Neural progenitor cell (in vitro differentiated cells): ENCODE data around the gene C11orf71. TPM values are rescaled to one million over a fixed set of nuclear protein-coding genes. Genes with fewer than 3 reads are reported as not detected.

ENCODE experiments used
- DNase-seq: peaks from one replicate; pipeline ENCODE4 v3.0.0-alpha.2; 2016; ENCODE audit warnings: low spot score
- H2AFZ ChIP-seq: fragments of 200-600 bp; sonication (generic); replicated peaks from 2 replicates; pipeline ENCODE4 v1.6.1; 2016; ENCODE audit warnings: antibody characterized with exemption
- H3F3A ChIP-seq: fragments of 200-600 bp; sonication (generic); 2 replicates; pipeline ENCODE4 v1.6.1; 2016; ENCODE audit warnings: antibody characterized with exemption, low read depth
- H3K27ac ChIP-seq: fragments of 200-600 bp; sonication (generic); 2 replicates; pipeline ENCODE4 v1.5.1; 2016; ENCODE audit warnings: mild to moderate bottlenecking
- H3K27me3 ChIP-seq: fragments of 200-600 bp; sonication (generic); 2 replicates; pipeline ENCODE4 v1.6.1; 2016; ENCODE audit warnings: mild to moderate bottlenecking, moderate library complexity
- H3K36me3 ChIP-seq: fragments of 200-600 bp; sonication (generic); 2 replicates; pipeline ENCODE4 v1.5.1; 2016
- H3K4me1 ChIP-seq: fragments of 200-600 bp; sonication (generic); 2 replicates; pipeline ENCODE4 v1.6.1; 2016; ENCODE audit warnings: mixed run types
- H3K4me2 ChIP-seq: fragments of 200-600 bp; sonication (generic); 2 replicates; pipeline ENCODE4 v1.6.1; 2016
- H3K4me3 ChIP-seq: fragments of 200-600 bp; sonication (generic); 2 replicates; pipeline ENCODE4 v1.5.1; 2016
- H3K79me2 ChIP-seq: fragments of 200-600 bp; sonication (generic); 2 replicates; pipeline ENCODE4 v1.6.1; 2016; ENCODE audit warnings: low read depth
- H3K9ac ChIP-seq: fragments of 200-600 bp; sonication (generic); 2 replicates; pipeline ENCODE4 v1.6.1; 2016
- H3K9me3 ChIP-seq: fragments of 200-600 bp; sonication (generic); 2 replicates; pipeline ENCODE4 v1.5.1; 2016; ENCODE audit warnings: low read depth
- H4K20me1 ChIP-seq: fragments of 200-600 bp; sonication (generic); 2 replicates; pipeline ENCODE4 v1.6.1; 2016; ENCODE audit warnings: low read depth
- H3K27ac Mint-ChIP-seq: 3 replicates; pipeline ENCODE4 v1.8.0; 2021; ENCODE audit warnings: mixed read lengths
- H3K27me3 Mint-ChIP-seq: 2 replicates; pipeline ENCODE4 v1.8.0; 2022; ENCODE audit warnings: low read depth, mild to moderate bottlenecking, inconsistent platforms, moderate library complexity, mixed read lengths; ENCODE audit not compliant: insufficient read depth
- H3K36me3 Mint-ChIP-seq: 3 replicates; pipeline ENCODE4 v1.8.0; 2021; ENCODE audit warnings: mixed read lengths
- H3K4me1 Mint-ChIP-seq: 3 replicates; pipeline ENCODE4 v1.8.0; 2021; ENCODE audit warnings: mixed read lengths
- H3K4me3 Mint-ChIP-seq: 3 replicates; pipeline ENCODE4 v1.8.0; 2021; ENCODE audit warnings: mild to moderate bottlenecking, moderate library complexity, mixed read lengths
- H3K9me3 Mint-ChIP-seq: 3 replicates; pipeline ENCODE4 v1.8.0; 2020; ENCODE audit warnings: mixed read lengths
- CTCF ChIP-seq: fragments of 200-600 bp; sonication (generic); IDR thresholded peaks from 2 replicates; pipeline ENCODE4 v1.5.1; 2017; ENCODE audit warnings: antibody characterized with exemption, mild to moderate bottlenecking
- EZH2 ChIP-seq: fragments of 200-600 bp; sonication (generic); IDR thresholded peaks from 2 replicates; pipeline ENCODE4 v1.6.1; 2017; ENCODE audit warnings: antibody characterized with exemption, mild to moderate bottlenecking, moderate library complexity
- EZH2phosphoT487 ChIP-seq: fragments of 200-600 bp; sonication (generic); IDR thresholded peaks from 2 replicates; pipeline ENCODE4 v1.6.1; 2017; ENCODE audit warnings: antibody characterized with exemption
- total RNA-seq: library from RNA; depleted of rRNA; stranded (reverse); fragments of >200 nt; gene quantifications from 2 replicates; pipeline ENCODE4 v1.2.3, GENCODE V29; 2015; ENCODE audit warnings: low replicate concordance

The C11orf71 gene
- total RNA-seq, 1 donor from 2014 or later, result 6.8 TPM

GRCh38 chr11:114412946-114413345 lies 12.6 kb upstream of the C11orf71 start:
- H3K4me1 Mint-ChIP-seq, result peaks cover 4% of the 10 kb centered on the region
- no peaks in the 10 kb centered on the region for H3K9me3 ChIP-seq
- H3K27me3 ChIP-seq, result no peaks in the 10 kb centered on the region
- no peak overlapping the region for H3K4me2 ChIP-seq
- H2AFZ ChIP-seq, result no peak overlapping the region
- H3K36me3 ChIP-seq, result peaks cover 14% of the 10 kb centered on the region
- H3K27ac ChIP-seq, result no peak overlapping the region
- H3K36me3 Mint-ChIP-seq, result peaks cover 8% of the 10 kb centered on the region
- TF ChIP-seq EZH2 (no peak), EZH2phosphoT487 (no peak), CTCF (no peak)
- H3K27me3 Mint-ChIP-seq, result no peaks in the 10 kb centered on the region
- H3F3A ChIP-seq, result no peaks in the 10 kb centered on the region
- no peak for DNase-seq
- no peaks in the 10 kb centered on the region for H3K79me2 ChIP-seq
- H3K27ac Mint-ChIP-seq, result no peak overlapping the region
- no peaks in the 10 kb centered on the region for H3K9me3 Mint-ChIP-seq
- no peak overlapping the region for H3K4me3 ChIP-seq
- peaks cover 5% of the 10 kb centered on the region for H3K4me1 ChIP-seq
- H3K4me3 Mint-ChIP-seq, result no peak overlapping the region
- no peak overlapping the region for H3K9ac ChIP-seq
- H4K20me1 ChIP-seq, result no peaks in the 10 kb centered on the region

GRCh38 chr11:114401311-114401710 lies 1.0 kb upstream of the C11orf71 start:
- DNase-seq, result no peak
- H3K27me3 Mint-ChIP-seq, result no peaks in the 10 kb centered on the region
- H3K27me3 ChIP-seq, result no peaks in the 10 kb centered on the region
- peak overlapping the region; percentile 97 for H3K4me2 ChIP-seq
- peaks cover 8% of the 10 kb centered on the region for H4K20me1 ChIP-seq
- H3F3A ChIP-seq, result peaks cover 17% of the 10 kb centered on the region
- peaks cover 14% of the 10 kb centered on the region for H3K4me1 ChIP-seq
- peak overlapping the region; percentile 62 for H3K9ac ChIP-seq
- no peaks in the 10 kb centered on the region for H3K9me3 Mint-ChIP-seq
- no peak overlapping the region for H2AFZ ChIP-seq
- peak overlapping the region; percentile 93 for H3K27ac Mint-ChIP-seq
- peak overlapping the region; percentile 74 for H3K4me3 ChIP-seq
- H3K4me3 Mint-ChIP-seq, result peak overlapping the region; percentile 94
- H3K36me3 ChIP-seq, result peaks cover 7% of the 10 kb centered on the region
- TF ChIP-seq EZH2 (no peak), CTCF (no peak), EZH2phosphoT487 (no peak)
- peak overlapping the region; percentile 83 for H3K27ac ChIP-seq
- no peaks in the 10 kb centered on the region for H3K9me3 ChIP-seq
- peaks cover 71% of the 10 kb centered on the region for H3K79me2 ChIP-seq
- peaks cover 20% of the 10 kb centered on the region for H3K4me1 Mint-ChIP-seq
- peaks cover 20% of the 10 kb centered on the region for H3K36me3 Mint-ChIP-seq

- peaks cover 20% of the 10 kb centered on the region for H3K4me1 Mint-ChIP-seq
- Histone ChIP-seq H3F3A (peaks cover 17% of the 10 kb centered on the region), H4K20me1 (peaks cover 8% of the 10 kb centered on the region), H3K4me1 (peaks cover 14% of the 10 kb centered on the region), H3K9me3 (no peaks in the 10 kb centered on the region), H3K79me2 (peaks cover 69% of the 10 kb centered on the region), H3K27me3 (no peaks in the 10 kb centered on the region), H3K4me2 (peak overlapping the region; percentile 97), H3K4me3 (peak overlapping the region; percentile 74), H2AFZ (peak overlapping the region; percentile 40), H3K27ac (peak overlapping the region; percentile 83), H3K9ac (peak overlapping the region; percentile 62), H3K36me3 (peaks cover 5% of the 10 kb centered on the region)
- TF ChIP-seq EZH2 (no peak), CTCF (no peak), EZH2phosphoT487 (no peak)
- no peaks in the 10 kb centered on the region for H3K27me3 Mint-ChIP-seq
- H3K9me3 Mint-ChIP-seq, result no peaks in the 10 kb centered on the region
- H3K4me3 Mint-ChIP-seq, result peak overlapping the region; percentile 94
- peaks cover 17% of the 10 kb centered on the region for H3K36me3 Mint-ChIP-seq
- peak overlapping the region; percentile 93 for H3K27ac Mint-ChIP-seq
- DNase-seq, result no peak
These were observed 558 bp upstream of the C11orf71 start for GRCh38 chr11:114400915-114401223.
